ENCODE data around the gene ZFYVE19. TPM values are rescaled to one million over a fixed set of nuclear protein-coding genes. Genes with fewer than 3 reads are reported as not detected.
A peak's percentile ranks its signal among the peaks of the same experiment; 100 is the strongest.

ZFYVE19 gene
- total and polyA plus RNA-seq, 2 of the 13 experiments (the other 11 are each of a cell fraction or from before 2014, with no cell fraction given) = 23.3 to 44.0 TPM

DNA sequence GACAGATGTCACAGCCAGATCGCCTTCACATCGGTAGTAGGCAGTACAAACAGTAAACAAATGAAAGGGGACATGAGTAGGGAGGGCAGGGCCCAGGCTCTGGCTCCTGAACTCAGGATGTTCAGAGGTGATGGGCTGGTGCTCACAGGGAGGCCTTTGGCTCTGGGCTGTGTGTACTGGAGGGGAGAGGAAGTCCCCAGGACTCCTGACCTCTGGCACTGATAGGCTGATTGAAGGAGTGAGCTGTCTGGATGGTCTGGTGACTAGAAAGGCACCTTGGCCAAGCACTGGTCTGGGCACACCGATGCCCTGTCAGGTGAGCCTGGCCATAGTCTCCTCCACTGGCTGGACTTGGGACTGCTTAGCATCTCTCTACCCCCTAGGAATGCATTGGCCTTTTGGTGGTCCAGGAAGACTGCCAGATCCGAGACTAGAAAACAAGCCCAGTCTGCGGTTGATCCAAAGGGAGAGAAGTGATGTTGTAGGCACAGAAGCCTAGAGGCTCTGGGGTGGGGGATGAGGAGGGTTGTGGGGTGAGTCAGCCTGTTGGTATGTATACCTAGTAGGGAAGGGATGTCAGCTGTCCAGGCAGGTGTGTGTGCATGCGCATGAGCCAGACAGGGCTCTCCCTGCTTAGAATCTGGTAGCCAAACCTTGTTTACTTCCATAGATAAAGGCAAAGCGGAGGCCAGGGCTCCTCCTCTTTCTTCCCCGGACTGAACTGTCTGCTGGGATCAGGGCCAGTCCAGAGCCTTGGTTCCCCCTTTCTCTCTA is 38.8 kb downstream of the ZFYVE19 start (continued):
- TF ChIP-seq, protein P1, sequence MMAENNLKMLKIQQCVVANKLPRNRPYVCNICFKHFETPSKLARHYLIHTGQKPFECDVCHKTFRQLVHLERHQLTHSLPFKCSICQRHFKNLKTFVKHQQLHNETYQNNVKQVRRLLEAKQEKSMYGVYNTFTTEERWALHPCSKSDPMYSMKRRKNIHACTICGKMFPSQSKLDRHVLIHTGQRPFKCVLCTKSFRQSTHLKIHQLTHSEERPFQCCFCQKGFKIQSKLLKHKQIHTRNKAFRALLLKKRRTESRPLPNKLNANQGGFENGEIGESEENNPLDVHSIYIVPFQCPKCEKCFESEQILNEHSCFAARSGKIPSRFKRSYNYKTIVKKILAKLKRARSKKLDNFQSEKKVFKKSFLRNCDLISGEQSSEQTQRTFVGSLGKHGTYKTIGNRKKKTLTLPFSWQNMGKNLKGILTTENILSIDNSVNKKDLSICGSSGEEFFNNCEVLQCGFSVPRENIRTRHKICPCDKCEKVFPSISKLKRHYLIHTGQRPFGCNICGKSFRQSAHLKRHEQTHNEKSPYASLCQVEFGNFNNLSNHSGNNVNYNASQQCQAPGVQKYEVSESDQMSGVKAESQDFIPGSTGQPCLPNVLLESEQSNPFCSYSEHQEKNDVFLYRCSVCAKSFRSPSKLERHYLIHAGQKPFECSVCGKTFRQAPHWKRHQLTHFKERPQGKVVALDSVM (CRISPR knock-in tag; IDR thresholded peaks at IDR 0.05) = peak; percentile 46; the same call in 1 of the 2 replicates
- no peak for TF ChIP-seq SALL2 (CRISPR knock-in tag; IDR thresholded peaks at IDR 0.05)
- no peak for TF ChIP-seq RFXAP (CRISPR knock-in tag; IDR thresholded peaks at IDR 0.05; ENCODE audit: borderline replicate concordance)
- no peak for TF ChIP-seq MYC (CRISPR knock-in tag; IDR thresholded peaks at IDR 0.05; ENCODE audit: borderline replicate concordance)
- TF ChIP-seq ZNF598 (CRISPR knock-in tag; IDR thresholded peaks at IDR 0.05; ENCODE audit: borderline replicate concordance) = no peak
- TF ChIP-seq ZNF737 (CRISPR knock-in tag; IDR thresholded peaks at IDR 0.05; ENCODE audit: borderline replicate concordance) = no peak
- TF ChIP-seq, protein P2, sequence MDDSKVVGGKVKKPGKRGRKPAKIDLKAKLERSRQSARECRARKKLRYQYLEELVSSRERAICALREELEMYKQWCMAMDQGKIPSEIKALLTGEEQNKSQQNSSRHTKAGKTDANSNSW (CRISPR knock-in tag; IDR thresholded peaks at IDR 0.05; ENCODE audit: borderline replicate concordance) = no peak
- TF ChIP-seq TP53 (CRISPR knock-in tag; conservative IDR thresholded peaks at IDR 0.05) = no peak
- TF ChIP-seq ZFP90 (CRISPR knock-in tag; IDR thresholded peaks at IDR 0.05; ENCODE audit: borderline replicate concordance) = no peak
- TF ChIP-seq U2AF2 (IDR thresholded peaks at IDR 0.05; ENCODE audit: low read depth, low read length) = no peak
- no peak for TF ChIP-seq GABPB1 (CRISPR knock-in tag; IDR thresholded peaks at IDR 0.05)
- no peak for TF ChIP-seq CREB1 (IDR thresholded peaks at IDR 0.05)
- no peak for TF ChIP-seq CREB1 (CRISPR knock-in tag; IDR thresholded peaks at IDR 0.05)
- TF ChIP-seq GFI1 (CRISPR knock-in tag; IDR thresholded peaks at IDR 0.05; ENCODE audit: borderline replicate concordance) = no peak
- no peak for TF ChIP-seq NR3C1 (CRISPR knock-in tag; IDR thresholded peaks at IDR 0.05)
- TF ChIP-seq ZNF292 (CRISPR knock-in tag; IDR thresholded peaks at IDR 0.05; ENCODE audit: borderline replicate concordance, low read depth) = no peak
- TF ChIP-seq ZNF335 (CRISPR knock-in tag; IDR thresholded peaks at IDR 0.05) = no peak
- TF ChIP-seq ZNF672 (CRISPR knock-in tag; IDR thresholded peaks at IDR 0.05) = no peak
- TF ChIP-seq, protein P3, sequence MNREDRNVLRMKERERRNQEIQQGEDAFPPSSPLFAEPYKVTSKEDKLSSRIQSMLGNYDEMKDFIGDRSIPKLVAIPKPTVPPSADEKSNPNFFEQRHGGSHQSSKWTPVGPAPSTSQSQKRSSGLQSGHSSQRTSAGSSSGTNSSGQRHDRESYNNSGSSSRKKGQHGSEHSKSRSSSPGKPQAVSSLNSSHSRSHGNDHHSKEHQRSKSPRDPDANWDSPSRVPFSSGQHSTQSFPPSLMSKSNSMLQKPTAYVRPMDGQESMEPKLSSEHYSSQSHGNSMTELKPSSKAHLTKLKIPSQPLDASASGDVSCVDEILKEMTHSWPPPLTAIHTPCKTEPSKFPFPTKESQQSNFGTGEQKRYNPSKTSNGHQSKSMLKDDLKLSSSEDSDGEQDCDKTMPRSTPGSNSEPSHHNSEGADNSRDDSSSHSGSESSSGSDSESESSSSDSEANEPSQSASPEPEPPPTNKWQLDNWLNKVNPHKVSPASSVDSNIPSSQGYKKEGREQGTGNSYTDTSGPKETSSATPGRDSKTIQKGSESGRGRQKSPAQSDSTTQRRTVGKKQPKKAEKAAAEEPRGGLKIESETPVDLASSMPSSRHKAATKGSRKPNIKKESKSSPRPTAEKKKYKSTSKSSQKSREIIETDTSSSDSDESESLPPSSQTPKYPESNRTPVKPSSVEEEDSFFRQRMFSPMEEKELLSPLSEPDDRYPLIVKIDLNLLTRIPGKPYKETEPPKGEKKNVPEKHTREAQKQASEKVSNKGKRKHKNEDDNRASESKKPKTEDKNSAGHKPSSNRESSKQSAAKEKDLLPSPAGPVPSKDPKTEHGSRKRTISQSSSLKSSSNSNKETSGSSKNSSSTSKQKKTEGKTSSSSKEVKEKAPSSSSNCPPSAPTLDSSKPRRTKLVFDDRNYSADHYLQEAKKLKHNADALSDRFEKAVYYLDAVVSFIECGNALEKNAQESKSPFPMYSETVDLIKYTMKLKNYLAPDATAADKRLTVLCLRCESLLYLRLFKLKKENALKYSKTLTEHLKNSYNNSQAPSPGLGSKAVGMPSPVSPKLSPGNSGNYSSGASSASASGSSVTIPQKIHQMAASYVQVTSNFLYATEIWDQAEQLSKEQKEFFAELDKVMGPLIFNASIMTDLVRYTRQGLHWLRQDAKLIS (CRISPR knock-in tag; IDR thresholded peaks at IDR 0.05) = no peak
- TF ChIP-seq, protein P4, sequence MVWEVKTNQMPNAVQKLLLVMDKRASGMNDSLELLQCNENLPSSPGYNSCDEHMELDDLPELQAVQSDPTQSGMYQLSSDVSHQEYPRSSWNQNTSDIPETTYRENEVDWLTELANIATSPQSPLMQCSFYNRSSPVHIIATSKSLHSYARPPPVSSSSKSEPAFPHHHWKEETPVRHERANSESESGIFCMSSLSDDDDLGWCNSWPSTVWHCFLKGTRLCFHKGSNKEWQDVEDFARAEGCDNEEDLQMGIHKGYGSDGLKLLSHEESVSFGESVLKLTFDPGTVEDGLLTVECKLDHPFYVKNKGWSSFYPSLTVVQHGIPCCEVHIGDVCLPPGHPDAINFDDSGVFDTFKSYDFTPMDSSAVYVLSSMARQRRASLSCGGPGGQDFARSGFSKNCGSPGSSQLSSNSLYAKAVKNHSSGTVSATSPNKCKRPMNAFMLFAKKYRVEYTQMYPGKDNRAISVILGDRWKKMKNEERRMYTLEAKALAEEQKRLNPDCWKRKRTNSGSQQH (CRISPR knock-in tag; IDR thresholded peaks at IDR 0.05; ENCODE audit: low read depth) = no peak
- TF ChIP-seq NR2F6 (IDR thresholded peaks at IDR 0.05) = no peak
- TF ChIP-seq NR2F6 (CRISPR knock-in tag; IDR thresholded peaks at IDR 0.05) = 0 out of 2 replicates have a peak, but pooled peaks have one; percentile 20

Data from HepG2 (cell line).